SK-N-SH (cell line): Measurements from ENCODE around the gene CDHR3. TPM values are rescaled to one million over a fixed set of nuclear protein-coding genes. Genes with fewer than 3 reads are reported as not detected.
A peak's percentile ranks its signal among the peaks of the same experiment; 100 is the strongest.

Source experiments
- CTCF ChIA-PET: fragments of 300-600, 350-600 bp; formaldehyde crosslinking; extraction: SDS; loops from one replicate; lab custom pipeline; 2021; lab: Yijun Ruan, JAX
- POLR2A ChIA-PET: fragments of 350-600 bp; sonication (Branson Sonifier 250); formaldehyde crosslinking; extraction: SDS; loops from one replicate; lab custom pipeline; 2020; ENCODE audit warnings: antibody characterized with exemption, inconsistent platforms; lab: Yijun Ruan, JAX
- DNase-seq: peaks from one replicate; pipeline ENCODE4 v3.0.0; 2012
- H2AFZ ChIP-seq: fragments of 200-600 bp; sonication (generic); 2 replicates; pipeline ENCODE4 v1.8.1; 2016; ENCODE audit warnings: antibody characterized with exemption, mild to moderate bottlenecking, low read depth
- H3F3A ChIP-seq: fragments of 200-600 bp; sonication (generic); replicated peaks from 2 replicates; pipeline ENCODE3; 2016; ENCODE audit warnings: antibody characterized with exemption, mild to moderate bottlenecking; ENCODE audit not compliant: insufficient read depth
- H3K27ac ChIP-seq, 2 experiments: fragments of 200-500 bp in 1 of 2; fragments of 200-600 bp in 1 of 2; sonication (Bioruptor generic) in 1 of 2; sonication (generic), shearing (Covaris generic) in 1 of 2; 2 replicates each; pipeline versions ENCODE4 v1.5.1 to v1.6.1; 2014 to 2016; ENCODE audit warnings: low read depth in 2 of 2, inconsistent platforms in 1 of 2, low read length in 1 of 2, mild to moderate bottlenecking in 1 of 2, mixed read lengths in 1 of 2
- H3K27me3 ChIP-seq: fragments of 200-600 bp; sonication (generic), shearing (Covaris generic); 2 replicates; pipeline ENCODE4 v1.6.1; 2016; ENCODE audit warnings: mixed run types; ENCODE audit not compliant: insufficient read depth
- H3K36me3 ChIP-seq, 2 experiments: fragments of 200-500 bp in 1 of 2; fragments of 200-600 bp in 1 of 2; sonication (Bioruptor generic) in 1 of 2; sonication (generic) in 1 of 2; replicated peaks in 1 of 2; 2 replicates each; pipeline versions ENCODE3 to v1.5.1; 2014 to 2016; ENCODE audit warnings: low read length in 1 of 2, mild to moderate bottlenecking in 1 of 2; ENCODE audit not compliant: insufficient read depth in 2 of 2, control insufficient read depth in 1 of 2
- H3K4me1 ChIP-seq, 2 experiments: fragments of 200-500 bp in 1 of 2; fragments of 200-600 bp in 1 of 2; sonication (Bioruptor generic) in 1 of 2; sonication (generic), shearing (Covaris generic) in 1 of 2; 2 replicates each; pipeline versions ENCODE4 v1.5.1 to v1.6.1; 2014 to 2016; ENCODE audit warnings: low read depth in 1 of 2, low read length in 1 of 2, mixed run types in 1 of 2; ENCODE audit not compliant: insufficient read depth in 2 of 2, control insufficient read depth in 1 of 2
- H3K4me2 ChIP-seq: fragments of 200-600 bp; sonication (generic), shearing (Covaris generic); 2 replicates; pipeline ENCODE4 v1.6.1; 2017; ENCODE audit warnings: mixed run types
- H3K4me3 ChIP-seq, 2 experiments: fragments of 200-500 bp in 1 of 2; fragments of 200-600 bp in 1 of 2; sonication (Bioruptor generic) in 1 of 2; sonication (generic), shearing (Covaris generic) in 1 of 2; 2 replicates each; pipeline versions ENCODE4 v1.5.1 to v1.8.1; 2014 to 2016; ENCODE audit warnings: low read depth in 2 of 2, inconsistent platforms in 1 of 2, low read length in 1 of 2, mild to moderate bottlenecking in 1 of 2, mixed read lengths in 1 of 2, moderate library complexity in 1 of 2
- H3K79me2 ChIP-seq: fragments of 200-600 bp; sonication (generic); 2 replicates; pipeline ENCODE4 v1.8.1; 2017; ENCODE audit warnings: mild to moderate bottlenecking; ENCODE audit not compliant: insufficient read depth
- H3K9ac ChIP-seq: fragments of 200-600 bp; sonication (generic); 2 replicates; pipeline ENCODE4 v1.6.1; 2017; ENCODE audit warnings: mixed run types
- H3K9me2 ChIP-seq: fragments of 200-600 bp; sonication (generic); 2 replicates; pipeline ENCODE4 v1.6.1; 2017; ENCODE audit warnings: mixed run types
- H3K9me3 ChIP-seq: fragments of 200-600 bp; sonication (generic); 2 replicates; pipeline ENCODE4 v1.6.1; 2017; ENCODE audit warnings: mixed run types, mild to moderate bottlenecking, moderate library complexity
- H4K20me1 ChIP-seq: fragments of 200-600 bp; sonication (generic); 2 replicates; pipeline ENCODE4 v1.6.1; 2017; ENCODE audit warnings: mild to moderate bottlenecking, mixed run types; ENCODE audit not compliant: insufficient read depth
- CHD2 ChIP-seq: fragments of 150-350 bp; IDR thresholded peaks from 2 replicates; pipeline ENCODE4 v1.6.1; 2018; ENCODE audit warnings: low read length; ENCODE audit not compliant: partially characterized antibody
- ELF1 ChIP-seq: IDR thresholded peaks from 2 replicates; pipeline ENCODE4 v1.4.0; 2012
- EP300 ChIP-seq, 2 experiments: IDR thresholded peaks; 2 replicates each; pipeline versions ENCODE4 v1.4.0 to v1.6.1; 2012; ENCODE audit warnings: borderline replicate concordance in 1 of 2, low read depth in 1 of 2, low read length in 1 of 2
- FOXM1 ChIP-seq: IDR thresholded peaks from 2 replicates; pipeline ENCODE4 v1.4.0; 2012; ENCODE audit warnings: low read depth, mild to moderate bottlenecking
- GABPA ChIP-seq: IDR thresholded peaks from 2 replicates; pipeline ENCODE4 v1.4.0; 2012; ENCODE audit warnings: low read depth, mild to moderate bottlenecking
- GATA2 ChIP-seq: sonication (generic); formaldehyde crosslinking; IDR thresholded peaks from 2 replicates; pipeline ENCODE4 v1.5.0; 2020; ENCODE audit warnings: mild to moderate bottlenecking, missing genetic modification reagents
- NFIC ChIP-seq: IDR thresholded peaks from 2 replicates; pipeline ENCODE4 v1.4.0; 2012; ENCODE audit warnings: borderline replicate concordance
- NRF1 ChIP-seq: IDR thresholded peaks from 2 replicates; pipeline ENCODE4 v1.6.1; 2012; ENCODE audit warnings: low read depth, mild to moderate bottlenecking, low read length
- POLR2AphosphoS5 ChIP-seq: IDR thresholded peaks from 2 replicates; pipeline ENCODE4 v1.6.1; 2012; ENCODE audit warnings: low read depth, low read length
- RAD21 ChIP-seq: IDR thresholded peaks from 2 replicates; pipeline ENCODE4 v1.6.1; 2012; ENCODE audit warnings: mild to moderate bottlenecking, low read length
- RCOR1 ChIP-seq: fragments of 150-350 bp; IDR thresholded peaks from 2 replicates; pipeline ENCODE4 v1.6.1; 2017; ENCODE audit warnings: antibody characterized with exemption, low read length
- SIN3A ChIP-seq: IDR thresholded peaks from 2 replicates; pipeline ENCODE4 v1.6.1; 2012; ENCODE audit warnings: low read depth, mild to moderate bottlenecking, low read length, moderate library complexity, borderline replicate concordance
- SMC3 ChIP-seq: IDR thresholded peaks from 2 replicates; pipeline ENCODE4 v1.6.1; 2012; ENCODE audit warnings: low read depth, low read length, improper control_type of control experiment
- TCF12 ChIP-seq: IDR thresholded peaks from 2 replicates; pipeline ENCODE4 v1.4.0; 2012
- TEAD4 ChIP-seq: IDR thresholded peaks from 2 replicates; pipeline ENCODE4 v1.4.0; 2012; ENCODE audit warnings: mild to moderate bottlenecking, borderline replicate concordance; ENCODE audit not compliant: insufficient read depth
- WGBS: methylation state at CpG from one replicate; pipeline ENCODE4 v1.1.6; 2017; ENCODE audit warnings: low lambda C conversion rate; 5-methylcytosine and 5-hydroxymethylcytosine counted together
- polyA plus RNA-seq, 3 experiments: library from polyadenylated mRNA; depleted of rRNA; stranded (reverse); fragments of >200 nt; gene quantifications; 2 replicates each; pipeline ENCODE4 v1.2.3, GENCODE V29; 2012
- TF ChIP-seq, protein P1 (sequence below): IDR thresholded peaks from 2 replicates; pipeline ENCODE4 v1.4.0; 2012; ENCODE audit warnings: low read depth, borderline replicate concordance
- TF ChIP-seq, protein P2 (sequence below): IDR thresholded peaks from 2 replicates; pipeline ENCODE4 v1.4.0; 2012; ENCODE audit warnings: low read depth
- TF ChIP-seq, protein P3 (sequence below): fragments of 200-600 bp; sonication (generic); IDR thresholded peaks from 2 replicates; pipeline ENCODE4 v1.6.1; 2017; ENCODE audit warnings: antibody characterized with exemption, mild to moderate bottlenecking, moderate library complexity
- TF ChIP-seq, protein P4 (sequence below): IDR thresholded peaks from 2 replicates; pipeline ENCODE4; 2012
- TF ChIP-seq, protein P5 (sequence below): IDR thresholded peaks from 2 replicates; pipeline ENCODE4 v1.4.0; 2012; ENCODE audit warnings: low read depth, borderline replicate concordance
- TF ChIP-seq, protein P6 (sequence below): IDR thresholded peaks from 2 replicates; pipeline ENCODE4 v1.6.1; 2012; ENCODE audit warnings: mild to moderate bottlenecking, low read depth, low read length, moderate library complexity

CDHR3 gene
- polyA plus RNA-seq, 1 of the 3 experiments (the other 2 are of a cell fraction) = 7.5 TPM

DNA sequence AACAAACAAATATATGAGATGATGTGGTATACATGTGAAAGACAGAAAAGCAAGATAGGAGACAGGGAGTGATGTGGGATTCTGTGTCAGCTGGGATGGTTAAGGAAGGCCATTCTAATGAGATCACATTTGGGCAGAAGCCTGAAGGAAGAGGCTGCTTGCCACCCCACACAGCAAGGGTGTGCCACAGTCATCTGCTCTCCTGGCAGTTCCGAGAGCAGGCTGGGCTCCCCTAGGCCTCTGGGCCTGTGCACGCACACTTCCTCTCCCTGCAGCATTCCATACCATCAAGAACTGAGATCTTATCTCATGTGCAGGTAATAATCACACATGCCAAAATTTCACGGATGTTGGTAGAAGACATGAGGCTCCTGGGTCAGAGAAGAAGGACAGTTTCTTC lies 105.9 kb downstream of the CDHR3 start:
- no peak overlapping the region for H2AFZ ChIP-seq

More for the DNA sequence above, 105.9 kb downstream of the CDHR3 start:
- Histone ChIP-seq H4K20me1 (no peaks in the 10 kb centered on the region), H3K27me3 (no peaks in the 10 kb centered on the region), H3K4me3 (no peak overlapping the region), H3K9me3 (no peaks in the 10 kb centered on the region), H3F3A (peaks cover 8% of the 10 kb centered on the region), H3K36me3 (no peaks in the 10 kb centered on the region), H3K4me2 (peak overlapping the region; percentile 13; the same call in 1 of the 2 replicates), H3K79me2 (no peaks in the 10 kb centered on the region), H3K9me2 (no peaks in the 10 kb centered on the region), H3K4me1 (peaks cover 36 to 80% of the 10 kb centered on the region in 2 experiments), H3K27ac (peak overlapping the region; percentile 18 to 56; a peak in 3 of 4 replicates), H3K9ac (no peak overlapping the region)
- POLR2A ChIA-PET = interaction anchor here (1.3 kb wide), 1 partner anchor 44 kb away, joined by 5 read pairs; the partner anchor contains the start of gene SYPL1
- CTCF ChIA-PET = interaction anchor here (1.2 to 9.0 kb wide), 4 partner anchors 11 to 83 kb away, joined by 3 to 109 read pairs (median 40); no protein-coding TSS in a partner anchor
- WGBS = 76% methylated on average over 3 of the region's 3 CpGs
- DNase-seq = peak; percentile 44
- no peak for TF ChIP-seq RAD21
- TF ChIP-seq NFIC = peak; percentile 80
- no peak for TF ChIP-seq EP300 (IDR thresholded peaks at IDR 0.05; ENCODE audit: borderline replicate concordance in 1 of 2, low read depth in 1 of 2, low read length in 1 of 2)
- TF ChIP-seq SMC3 = no peak
- TF ChIP-seq, protein P1, sequence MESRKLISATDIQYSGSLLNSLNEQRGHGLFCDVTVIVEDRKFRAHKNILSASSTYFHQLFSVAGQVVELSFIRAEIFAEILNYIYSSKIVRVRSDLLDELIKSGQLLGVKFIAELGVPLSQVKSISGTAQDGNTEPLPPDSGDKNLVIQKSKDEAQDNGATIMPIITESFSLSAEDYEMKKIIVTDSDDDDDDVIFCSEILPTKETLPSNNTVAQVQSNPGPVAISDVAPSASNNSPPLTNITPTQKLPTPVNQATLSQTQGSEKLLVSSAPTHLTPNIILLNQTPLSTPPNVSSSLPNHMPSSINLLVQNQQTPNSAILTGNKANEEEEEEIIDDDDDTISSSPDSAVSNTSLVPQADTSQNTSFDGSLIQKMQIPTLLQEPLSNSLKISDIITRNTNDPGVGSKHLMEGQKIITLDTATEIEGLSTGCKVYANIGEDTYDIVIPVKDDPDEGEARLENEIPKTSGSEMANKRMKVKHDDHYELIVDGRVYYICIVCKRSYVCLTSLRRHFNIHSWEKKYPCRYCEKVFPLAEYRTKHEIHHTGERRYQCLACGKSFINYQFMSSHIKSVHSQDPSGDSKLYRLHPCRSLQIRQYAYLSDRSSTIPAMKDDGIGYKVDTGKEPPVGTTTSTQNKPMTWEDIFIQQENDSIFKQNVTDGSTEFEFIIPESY = no peak
- TF ChIP-seq GATA2 (CRISPR knock-in tag) = peak; percentile 61
- TF ChIP-seq NRF1 = no peak
- no peak for TF ChIP-seq POLR2AphosphoS5
- 0 out of 2 replicates have a peak, but pooled peaks have one; percentile 24 for TF ChIP-seq GABPA
- peak; percentile 31; the same call in 1 of the 2 replicates for TF ChIP-seq TEAD4
- no peak for TF ChIP-seq FOXM1
- TF ChIP-seq SIN3A = no peak
- TF ChIP-seq, protein P2, sequence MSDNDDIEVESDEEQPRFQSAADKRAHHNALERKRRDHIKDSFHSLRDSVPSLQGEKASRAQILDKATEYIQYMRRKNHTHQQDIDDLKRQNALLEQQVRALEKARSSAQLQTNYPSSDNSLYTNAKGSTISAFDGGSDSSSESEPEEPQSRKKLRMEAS = peak; percentile 79
- TF ChIP-seq, protein P3, sequence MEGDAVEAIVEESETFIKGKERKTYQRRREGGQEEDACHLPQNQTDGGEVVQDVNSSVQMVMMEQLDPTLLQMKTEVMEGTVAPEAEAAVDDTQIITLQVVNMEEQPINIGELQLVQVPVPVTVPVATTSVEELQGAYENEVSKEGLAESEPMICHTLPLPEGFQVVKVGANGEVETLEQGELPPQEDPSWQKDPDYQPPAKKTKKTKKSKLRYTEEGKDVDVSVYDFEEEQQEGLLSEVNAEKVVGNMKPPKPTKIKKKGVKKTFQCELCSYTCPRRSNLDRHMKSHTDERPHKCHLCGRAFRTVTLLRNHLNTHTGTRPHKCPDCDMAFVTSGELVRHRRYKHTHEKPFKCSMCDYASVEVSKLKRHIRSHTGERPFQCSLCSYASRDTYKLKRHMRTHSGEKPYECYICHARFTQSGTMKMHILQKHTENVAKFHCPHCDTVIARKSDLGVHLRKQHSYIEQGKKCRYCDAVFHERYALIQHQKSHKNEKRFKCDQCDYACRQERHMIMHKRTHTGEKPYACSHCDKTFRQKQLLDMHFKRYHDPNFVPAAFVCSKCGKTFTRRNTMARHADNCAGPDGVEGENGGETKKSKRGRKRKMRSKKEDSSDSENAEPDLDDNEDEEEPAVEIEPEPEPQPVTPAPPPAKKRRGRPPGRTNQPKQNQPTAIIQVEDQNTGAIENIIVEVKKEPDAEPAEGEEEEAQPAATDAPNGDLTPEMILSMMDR = no peak
- TF ChIP-seq, protein P4, sequence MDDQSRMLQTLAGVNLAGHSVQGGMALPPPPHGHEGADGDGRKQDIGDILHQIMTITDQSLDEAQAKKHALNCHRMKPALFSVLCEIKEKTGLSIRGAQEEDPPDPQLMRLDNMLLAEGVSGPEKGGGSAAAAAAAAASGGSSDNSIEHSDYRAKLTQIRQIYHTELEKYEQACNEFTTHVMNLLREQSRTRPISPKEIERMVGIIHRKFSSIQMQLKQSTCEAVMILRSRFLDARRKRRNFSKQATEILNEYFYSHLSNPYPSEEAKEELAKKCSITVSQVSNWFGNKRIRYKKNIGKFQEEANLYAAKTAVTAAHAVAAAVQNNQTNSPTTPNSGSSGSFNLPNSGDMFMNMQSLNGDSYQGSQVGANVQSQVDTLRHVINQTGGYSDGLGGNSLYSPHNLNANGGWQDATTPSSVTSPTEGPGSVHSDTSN = peak; percentile 42; the same call in 1 of the 2 replicates
- peak; percentile 68 for TF ChIP-seq TCF12
- TF ChIP-seq, protein P5, sequence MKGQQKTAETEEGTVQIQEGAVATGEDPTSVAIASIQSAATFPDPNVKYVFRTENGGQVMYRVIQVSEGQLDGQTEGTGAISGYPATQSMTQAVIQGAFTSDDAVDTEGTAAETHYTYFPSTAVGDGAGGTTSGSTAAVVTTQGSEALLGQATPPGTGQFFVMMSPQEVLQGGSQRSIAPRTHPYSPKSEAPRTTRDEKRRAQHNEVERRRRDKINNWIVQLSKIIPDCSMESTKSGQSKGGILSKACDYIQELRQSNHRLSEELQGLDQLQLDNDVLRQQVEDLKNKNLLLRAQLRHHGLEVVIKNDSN = peak; percentile 51; the same call in 1 of the 2 replicates
- no peak for TF ChIP-seq RCOR1
- no peak; the same call in 1 of the 2 replicates for TF ChIP-seq ELF1
- TF ChIP-seq CHD2 = no peak
- TF ChIP-seq, protein P6, sequence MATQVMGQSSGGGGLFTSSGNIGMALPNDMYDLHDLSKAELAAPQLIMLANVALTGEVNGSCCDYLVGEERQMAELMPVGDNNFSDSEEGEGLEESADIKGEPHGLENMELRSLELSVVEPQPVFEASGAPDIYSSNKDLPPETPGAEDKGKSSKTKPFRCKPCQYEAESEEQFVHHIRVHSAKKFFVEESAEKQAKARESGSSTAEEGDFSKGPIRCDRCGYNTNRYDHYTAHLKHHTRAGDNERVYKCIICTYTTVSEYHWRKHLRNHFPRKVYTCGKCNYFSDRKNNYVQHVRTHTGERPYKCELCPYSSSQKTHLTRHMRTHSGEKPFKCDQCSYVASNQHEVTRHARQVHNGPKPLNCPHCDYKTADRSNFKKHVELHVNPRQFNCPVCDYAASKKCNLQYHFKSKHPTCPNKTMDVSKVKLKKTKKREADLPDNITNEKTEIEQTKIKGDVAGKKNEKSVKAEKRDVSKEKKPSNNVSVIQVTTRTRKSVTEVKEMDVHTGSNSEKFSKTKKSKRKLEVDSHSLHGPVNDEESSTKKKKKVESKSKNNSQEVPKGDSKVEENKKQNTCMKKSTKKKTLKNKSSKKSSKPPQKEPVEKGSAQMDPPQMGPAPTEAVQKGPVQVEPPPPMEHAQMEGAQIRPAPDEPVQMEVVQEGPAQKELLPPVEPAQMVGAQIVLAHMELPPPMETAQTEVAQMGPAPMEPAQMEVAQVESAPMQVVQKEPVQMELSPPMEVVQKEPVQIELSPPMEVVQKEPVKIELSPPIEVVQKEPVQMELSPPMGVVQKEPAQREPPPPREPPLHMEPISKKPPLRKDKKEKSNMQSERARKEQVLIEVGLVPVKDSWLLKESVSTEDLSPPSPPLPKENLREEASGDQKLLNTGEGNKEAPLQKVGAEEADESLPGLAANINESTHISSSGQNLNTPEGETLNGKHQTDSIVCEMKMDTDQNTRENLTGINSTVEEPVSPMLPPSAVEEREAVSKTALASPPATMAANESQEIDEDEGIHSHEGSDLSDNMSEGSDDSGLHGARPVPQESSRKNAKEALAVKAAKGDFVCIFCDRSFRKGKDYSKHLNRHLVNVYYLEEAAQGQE = no peak
